ENCODE results near the gene NELL2. TPM values are rescaled to one million over a fixed set of nuclear protein-coding genes. Genes with fewer than 3 reads are reported as not detected.

NELL2 gene
- total and polyA plus RNA-seq, 9 of the 15 experiments (the other 6 are each of a cell fraction or from before 2014, with no cell fraction given) = 0.32 to 1.1 (median 0.53) TPM

- Histone ChIP-seq H3K79me2 (ENCODE audit: control insufficient read depth, insufficient read depth, low read length) (no peaks in the 10 kb centered on the region), H3K27ac (ENCODE audit: extremely low read depth, low read depth, low read length) (no peak overlapping the region), H3K4me2 (ENCODE audit: insufficient read depth, low read length) (no peak overlapping the region), H2AFZ (ENCODE audit: low read depth, low read length) (no peak overlapping the region), H3K9ac (ENCODE audit: insufficient read depth in 1 of 2, low read depth in 2 of 2, low read length in 2 of 2) (no peak overlapping the region), H3K9me3 (replicated peaks; ENCODE audit: control insufficient read depth, insufficient read depth, low read depth, low read length) (no peaks in the 10 kb centered on the region), H3K36me3 (ENCODE audit: control insufficient read depth, insufficient read depth, low read length) (no peaks in the 10 kb centered on the region), H3K4me1 (replicated peaks in 1 of 2; ENCODE audit: control insufficient read depth in 2 of 2, insufficient read depth in 2 of 2, low read length in 2 of 2) (no peaks in the 10 kb centered on the region), H3K4me3 (no peak overlapping the region), H4K20me1 (replicated peaks; ENCODE audit: control insufficient read depth, insufficient read depth, low read length) (no peaks in the 10 kb centered on the region), H3K9me1 (ENCODE audit: control insufficient read depth, insufficient read depth, low read length) (no peaks in the 10 kb centered on the region), H3K27me3 (ENCODE audit: control insufficient read depth in 2 of 2, insufficient read depth in 2 of 2, low read length in 2 of 2) (no peaks in the 10 kb centered on the region)
- FAIRE-seq (no peak), DNase-seq (ENCODE audit: extremely low read depth in 1 of 4, low spot score in 3 of 4) (no peak), ATAC-seq (no peak)
- intact Hi-C loops (cut with micrococcal nuclease) (no loop called here), in situ Hi-C loops (cut with MboI) (no loop called here)
- ChIA-PET CTCF (ENCODE audit: low intra/inter-chr PET ratio) (no interaction called here), POLR2A (no interaction called here)
- TF ChIP-seq STAT5B (CRISPR knock-in tag; IDR thresholded peaks at IDR 0.05) (no peak), ZNF232 (CRISPR knock-in tag; IDR thresholded peaks at IDR 0.05) (no peak), RBM14 (IDR thresholded peaks at IDR 0.05; ENCODE audit: borderline replicate concordance, insufficient read depth, low read depth, low read length) (no peak), RNF2 (IDR thresholded peaks at IDR 0.05) (no peak), PHB (CRISPR knock-in tag; IDR thresholded peaks at IDR 0.05) (no peak), ARID4B (CRISPR knock-in tag; IDR thresholded peaks at IDR 0.05) (no peak), YY1 (IDR thresholded peaks at IDR 0.05; ENCODE audit: borderline replicate concordance in 1 of 3, control insufficient read depth in 1 of 3, extremely low read depth in 1 of 3, insufficient read depth in 3 of 3, insufficient read length in 1 of 3, insufficient replicate concordance in 2 of 3, low read depth in 1 of 3, low read length in 2 of 3) (no peak), ZKSCAN3 (CRISPR knock-in tag; IDR thresholded peaks at IDR 0.05) (no peak), RFX7 (CRISPR knock-in tag; IDR thresholded peaks at IDR 0.05) (no peak), VEZF1 (CRISPR knock-in tag; IDR thresholded peaks at IDR 0.05) (no peak)
- BruUV-seq (replicated peaks) = no TSS peak
- WGBS (ENCODE audit: insufficient coverage, low coverage, missing lambda C conversion rate) = 0% methylated on average over 3 of the region's 3 CpGs
These were observed 222.1 kb downstream of the NELL2 start for GRCh38 chr12:44653861-44654527.

Data from K562 (cell line).